Testis (tissue), 3 donors: ENCODE measurements around the gene AASDH. TPM values are rescaled to one million over a fixed set of nuclear protein-coding genes. Genes with fewer than 3 reads are reported as not detected.
"Not testable (repeated sequence)": the region's sequence is repeated elsewhere in the genome, so short reads cannot be mapped to it uniquely, and the experiment has no call there.

ENCODE experiments used
- DNase-seq: peaks from one replicate; pipeline ENCODE4 v3.0.0-alpha.2; 2019
- H3K27ac ChIP-seq, 2 donors: fragments of 200-600 bp; sonication (generic); one replicate each; pipeline ENCODE4 v1.5.1; 2019
- H3K27me3 ChIP-seq: fragments of 200-600 bp; sonication (generic); one replicate; pipeline ENCODE4 v1.5.1; 2019
- H3K36me3 ChIP-seq: fragments of 200-600 bp; sonication (generic); one replicate; pipeline ENCODE4 v1.5.1; 2017; ENCODE audit warnings: low read depth; ENCODE audit errors: missing control alignments
- H3K4me1 ChIP-seq: fragments of 200-600 bp; sonication (generic); one replicate; pipeline ENCODE4 v1.5.1; 2019
- H3K4me3 ChIP-seq, 2 donors: fragments of 200-600 bp; sonication (generic); one replicate each; pipeline ENCODE4 v1.5.1; 2017 to 2019
- H3K9me3 ChIP-seq: fragments of 200-600 bp; sonication (generic); one replicate; pipeline ENCODE4 v1.5.1; 2017
- CTCF ChIP-seq, 3 experiments: fragments of 450-650 bp in 2 of 3; fragments of 200-600 bp in 1 of 3; sonication (generic) in 1 of 3; IDR thresholded peaks; one replicate each; pipeline ENCODE4 v1.5.1; 2016 to 2019; ENCODE audit warnings: antibody characterized with exemption in 3 of 3, mild to moderate bottlenecking in 2 of 3, moderate library complexity in 1 of 3
- POLR2A ChIP-seq: fragments of 450-650 bp; IDR thresholded peaks from one replicate; pipeline ENCODE4 v1.6.1; 2017; ENCODE audit warnings: antibody characterized with exemption, mild to moderate bottlenecking, moderate library complexity
- WGBS, 2 donors: methylation state at CpG; one replicate each; pipeline ENCODE4 v1.1.5; 2018; 5-methylcytosine and 5-hydroxymethylcytosine counted together
- intact Hi-C: fragments of 100-400 bp; cut with DNase I; formaldehyde crosslinking; loops from one replicate; pipeline ENCODE4 v1.15.1; 2023; ENCODE audit warnings: low total_unique reads
- polyA plus RNA-seq: library from polyadenylated mRNA; stranded (reverse); fragments of 350-450 nt; fragmentation: Illumina TruSeq; extraction: RNeasy Lipid Tissue Mini Kit (QIAGEN cat#74804); gene quantifications from one replicate; pipeline ENCODE4 v1.2.3, GENCODE V29; 2014; ENCODE audit warnings: low read depth, low replicate concordance; ENCODE audit not compliant: insufficient read depth
- total RNA-seq, 2 donors: library from RNA; depleted of rRNA; stranded (reverse); fragments of >200 nt; gene quantifications; one replicate each; pipeline ENCODE4 v1.2.3, GENCODE V29; 2016

AASDH gene
- total and polyA plus RNA-seq, 3 donors from 2014 or later: 7.8 to 19.5 (median 12.3) TPM

- Histone ChIP-seq H3K27me3 (no peaks in the 10 kb centered on the region), H3K36me3 (no peaks in the 10 kb centered on the region), H3K4me3 (no peak overlapping the region), H3K4me1 (no peaks in the 10 kb centered on the region), H3K9me3 (no peaks in the 10 kb centered on the region), H3K27ac (no peak overlapping the region)
- intact Hi-C loops: no loop called here
- 66 to 80% methylated on average over 8 of the region's 8 CpGs for WGBS, 2 donors
- DNase-seq: no peak
- TF ChIP-seq POLR2A: no peak
- no peak for TF ChIP-seq CTCF (IDR thresholded peaks at IDR 0.05)
Measured at GRCh38 chr4:56371426-56372220, 15.7 kb downstream of the AASDH start.

- DNase-seq: no peak
- Histone ChIP-seq H3K4me1 (no peaks in the 10 kb centered on the region), H3K27me3 (no peaks in the 10 kb centered on the region), H3K36me3 (no peaks in the 10 kb centered on the region), H3K9me3 (no peaks in the 10 kb centered on the region), H3K27ac (no peak overlapping the region), H3K4me3 (no peak overlapping the region)
- WGBS, 2 donors: 95 to 97% methylated on average over 3 of the region's 3 CpGs
- intact Hi-C loops: no loop called here
- TF ChIP-seq CTCF (IDR thresholded peaks at IDR 0.05): no peak
- no peak for TF ChIP-seq POLR2A
Measured at GRCh38 chr4:56370377-56370776, 16.9 kb downstream of the AASDH start.

- H3K4me3 ChIP-seq, H3K27ac ChIP-seq, H3K36me3 ChIP-seq, H3K9me3 ChIP-seq, DNase-seq, H3K27me3 ChIP-seq, intact Hi-C loops, H3K4me1 ChIP-seq: not testable (repeated sequence)
- 94 to 97% methylated on average over 12 of the region's 12 CpGs for WGBS, 2 donors
Measured at GRCh38 chr4:56362981-56363380, 24.3 kb downstream of the AASDH start.

DNA sequence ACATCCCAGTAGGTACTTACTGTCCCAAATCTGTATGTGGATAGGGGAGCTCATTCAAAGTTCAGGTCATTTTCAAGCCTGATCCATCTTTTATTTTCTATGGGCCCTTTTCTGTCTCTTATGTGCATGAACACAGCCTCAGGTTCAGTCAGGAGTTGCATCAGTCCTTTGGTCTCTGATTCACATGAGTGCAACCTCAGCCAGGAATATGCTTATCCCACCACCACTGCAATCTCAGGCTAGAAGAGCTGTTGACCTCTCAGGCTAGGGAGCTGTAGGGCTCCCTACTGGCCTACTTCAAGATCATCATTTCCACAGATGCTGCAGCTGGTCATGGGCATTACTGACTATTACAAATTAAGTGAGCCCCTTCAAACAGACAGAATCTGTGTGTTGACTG lies 27.2 kb downstream of the AASDH start:
- Histone ChIP-seq H3K36me3 (no peaks in the 10 kb centered on the region), H3K4me1 (no peaks in the 10 kb centered on the region), H3K9me3 (no peaks in the 10 kb centered on the region), H3K27me3 (no peaks in the 10 kb centered on the region), H3K4me3 (no peak overlapping the region), H3K27ac (no peak overlapping the region)
- intact Hi-C loops: no loop called here
- DNase-seq: no peak
- no peak for TF ChIP-seq POLR2A
- no peak for TF ChIP-seq CTCF (IDR thresholded peaks at IDR 0.05)

DNA sequence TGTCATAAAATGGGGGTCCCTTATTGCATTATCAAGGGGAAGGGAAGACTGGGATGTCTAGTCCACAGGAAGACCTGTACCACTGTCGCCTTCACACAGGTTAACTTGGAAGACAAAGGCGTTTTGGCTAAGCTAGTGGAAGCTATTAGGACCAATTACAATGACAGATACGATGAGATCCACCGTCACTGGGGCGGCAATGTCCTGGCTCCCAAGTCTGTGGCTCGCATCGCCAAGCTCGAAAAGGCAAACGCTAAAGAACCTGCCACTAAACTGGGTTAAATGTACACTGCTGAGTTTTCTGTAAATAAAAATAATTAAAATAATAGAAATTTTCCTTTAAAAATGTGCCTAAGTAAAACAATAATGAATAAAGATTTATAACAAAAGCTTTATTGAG lies 30.6 kb downstream of the AASDH start:
- H3K27me3 ChIP-seq: no peaks in the 10 kb centered on the region
- no peaks in the 10 kb centered on the region for H3K36me3 ChIP-seq
- intact Hi-C loops: no loop called here
- TF ChIP-seq POLR2A (no peak), CTCF (IDR thresholded peaks at IDR 0.05) (no peak)
- 96 to 98% methylated on average over 9 of the region's 9 CpGs for WGBS, 2 donors
- no peak overlapping the region for H3K27ac ChIP-seq
- DNase-seq: no peak
- no peaks in the 10 kb centered on the region for H3K4me1 ChIP-seq
- no peak overlapping the region for H3K4me3 ChIP-seq
- H3K9me3 ChIP-seq: no peaks in the 10 kb centered on the region
